ENCODE measurements around the gene PRDM2.

- no peak for TF ChIP-seq BHLHE40 (IDR thresholded peaks at IDR 0.05; ENCODE audit: borderline replicate concordance)
- TF ChIP-seq CTBP1 (IDR thresholded peaks at IDR 0.05; ENCODE audit: borderline replicate concordance): no peak
- no peak for TF ChIP-seq HDGF (IDR thresholded peaks at IDR 0.05; ENCODE audit: borderline replicate concordance)
- TF ChIP-seq PKNOX1 (IDR thresholded peaks at IDR 0.05): no peak
- TF ChIP-seq FOXA1 (IDR thresholded peaks at IDR 0.05): no peak
These were observed 7.2 kb downstream of the PRDM2 start for GRCh38 chr1:13707164-13707563.
